ENCODE results near the gene SMYD3. TPM values are rescaled to one million over a fixed set of nuclear protein-coding genes. Genes with fewer than 3 reads are reported as not detected.

Gene SMYD3
- total RNA-seq, 1 experiment from 2014 or later, result 17.4 TPM

GRCh38 chr1:246179401-246179800 is 327.7 kb downstream of the SMYD3 start:
- in situ Hi-C loops (cut with HindIII; ENCODE audit: low pct_unique_long_range_greater_than_20kb, low sequenced_read_pairs), result no loop called here
- Histone ChIP-seq H3K36me3 (ENCODE audit: control insufficient read depth, insufficient read depth, low read length) (no peaks in the 10 kb centered on the region), H3K4me1 (ENCODE audit: control insufficient read depth, insufficient read depth, low read length) (no peaks in the 10 kb centered on the region), H3K27ac (ENCODE audit: low read length) (no peak overlapping the region), H3K9me3 (ENCODE audit: control insufficient read depth, insufficient read depth, low read depth, low read length) (no peaks in the 10 kb centered on the region), H3K27me3 (ENCODE audit: control insufficient read depth, insufficient read depth, low read length) (no peaks in the 10 kb centered on the region), H3K4me3 (ENCODE audit: low read depth in 2 of 2, low read length in 2 of 2) (no peak overlapping the region)
- intact Hi-C loops (cut with micrococcal nuclease; ENCODE audit: unreplicated experiment), result no loop called here
- no peak for DNase-seq (ENCODE audit: low read depth, low spot score)
- ChIA-PET CTCF (no interaction called here), POLR2A (no interaction called here)
- no peak for TF ChIP-seq CTCF (IDR thresholded peaks at IDR 0.05)
- no peak for TF ChIP-seq SIN3A (IDR thresholded peaks at IDR 0.05; ENCODE audit: borderline replicate concordance, insufficient read depth, low read depth, low read length)
- no peak for TF ChIP-seq REST (IDR thresholded peaks at IDR 0.05; ENCODE audit: insufficient read depth in 1 of 2, low read depth in 2 of 2, low read length in 1 of 2)
- TF ChIP-seq POLR2AphosphoS5 (IDR thresholded peaks at IDR 0.05; ENCODE audit: low read depth, low read length), result no peak
- no peak for TF ChIP-seq TCF7L2 (IDR thresholded peaks at IDR 0.05; ENCODE audit: low read depth, low read length)
- ATAC-seq, result no peak
- BruUV-seq (replicated peaks), result no TSS peak

- in situ Hi-C loops (cut with HindIII; ENCODE audit: low pct_unique_long_range_greater_than_20kb, low sequenced_read_pairs), result no loop called here
- CTCF ChIA-PET, result no interaction called here
These were observed 328.3 kb downstream of the SMYD3 start for GRCh38 chr1:246178717-246179311.

More at GRCh38 chr1:246178717-246179311, 328.3 kb downstream of the SMYD3 start:
- no peak for DNase-seq (ENCODE audit: low read depth, low spot score)
- H3K4me1 ChIP-seq (ENCODE audit: control insufficient read depth, insufficient read depth, low read length), result no peaks in the 10 kb centered on the region
- TF ChIP-seq POLR2AphosphoS5 (IDR thresholded peaks at IDR 0.05; ENCODE audit: low read depth, low read length) (no peak), CTCF (IDR thresholded peaks at IDR 0.05) (no peak), SIN3A (IDR thresholded peaks at IDR 0.05; ENCODE audit: borderline replicate concordance, insufficient read depth, low read depth, low read length) (no peak), TCF7L2 (IDR thresholded peaks at IDR 0.05; ENCODE audit: low read depth, low read length) (no peak), REST (IDR thresholded peaks at IDR 0.05; ENCODE audit: insufficient read depth in 1 of 2, low read depth in 2 of 2, low read length in 1 of 2) (no peak)
- intact Hi-C loops (cut with micrococcal nuclease; ENCODE audit: unreplicated experiment), result no loop called here
- no peak overlapping the region for H3K27ac ChIP-seq (ENCODE audit: low read length)
- no peaks in the 10 kb centered on the region for H3K36me3 ChIP-seq (ENCODE audit: control insufficient read depth, insufficient read depth, low read length)
- H3K9me3 ChIP-seq (ENCODE audit: control insufficient read depth, insufficient read depth, low read depth, low read length), result no peaks in the 10 kb centered on the region
- no peak for ATAC-seq
- H3K4me3 ChIP-seq (ENCODE audit: low read depth in 2 of 2, low read length in 2 of 2), result no peak overlapping the region
- H3K27me3 ChIP-seq (ENCODE audit: control insufficient read depth, insufficient read depth, low read length), result no peaks in the 10 kb centered on the region
- no TSS peak for BruUV-seq (replicated peaks)
- POLR2A ChIA-PET, result no interaction called here

Data from Panc1 (cell line).